HG03135 (cell line): ENCODE data around the gene OR2AJ1.

ENCODE experiments used
- ATAC-seq: cut with Tn5 transposase; IDR thresholded peaks from one replicate; pipeline ENCODE4 v1.9.1; 2021; ENCODE audit warnings: mild to moderate bottlenecking, moderate library complexity; ENCODE audit not compliant: unreplicated experiment

Gene OR2AJ1

DNA sequence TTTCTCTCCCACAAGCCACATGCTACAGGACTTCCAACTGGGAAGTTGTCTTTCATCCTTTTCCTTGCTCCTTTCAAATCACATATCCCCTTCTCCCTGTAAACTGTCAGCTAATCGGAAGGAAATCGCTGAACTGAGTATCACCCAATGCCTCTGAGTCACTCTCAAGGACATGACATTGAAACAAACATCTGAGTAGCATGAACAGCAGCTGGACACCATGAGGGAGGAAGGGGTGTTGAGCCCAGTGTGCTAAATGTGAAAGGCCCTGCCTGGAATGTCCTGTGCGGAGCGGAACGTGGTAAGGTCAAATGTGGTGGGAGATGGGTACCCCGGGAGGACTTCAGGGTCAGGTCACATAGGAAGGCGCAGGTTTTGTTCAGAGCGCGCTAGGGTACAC, at the start of gene OR2AJ1:
Gene OR2AJ1 (plus strand): TSS at position 22 of the 400 bp plus-strand sequence. CDS start 8,880 bp downstream, outside the sequence.
- ATAC-seq: no peak

DNA sequence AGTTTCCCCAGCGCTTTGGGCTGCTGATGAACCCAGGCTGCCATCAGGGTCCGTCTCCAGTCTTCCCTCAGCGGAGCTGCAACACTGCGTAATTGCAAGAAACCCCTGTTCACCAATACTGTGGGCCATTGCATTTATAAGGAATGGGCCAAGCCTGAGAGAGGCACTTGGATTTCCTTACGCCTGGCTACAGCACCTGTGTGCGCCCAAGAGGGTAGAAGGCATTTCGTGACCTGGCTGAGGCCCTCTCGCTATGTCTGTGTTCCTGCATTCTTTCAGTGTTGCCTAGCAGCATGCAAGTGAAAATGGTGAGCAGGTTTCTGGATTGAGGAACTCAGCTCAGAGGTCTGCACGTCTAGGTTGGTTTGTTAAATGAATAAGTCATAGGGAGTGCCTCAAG, 41.3 kb upstream of the OR2AJ1 start:
- no peak for ATAC-seq

DNA sequence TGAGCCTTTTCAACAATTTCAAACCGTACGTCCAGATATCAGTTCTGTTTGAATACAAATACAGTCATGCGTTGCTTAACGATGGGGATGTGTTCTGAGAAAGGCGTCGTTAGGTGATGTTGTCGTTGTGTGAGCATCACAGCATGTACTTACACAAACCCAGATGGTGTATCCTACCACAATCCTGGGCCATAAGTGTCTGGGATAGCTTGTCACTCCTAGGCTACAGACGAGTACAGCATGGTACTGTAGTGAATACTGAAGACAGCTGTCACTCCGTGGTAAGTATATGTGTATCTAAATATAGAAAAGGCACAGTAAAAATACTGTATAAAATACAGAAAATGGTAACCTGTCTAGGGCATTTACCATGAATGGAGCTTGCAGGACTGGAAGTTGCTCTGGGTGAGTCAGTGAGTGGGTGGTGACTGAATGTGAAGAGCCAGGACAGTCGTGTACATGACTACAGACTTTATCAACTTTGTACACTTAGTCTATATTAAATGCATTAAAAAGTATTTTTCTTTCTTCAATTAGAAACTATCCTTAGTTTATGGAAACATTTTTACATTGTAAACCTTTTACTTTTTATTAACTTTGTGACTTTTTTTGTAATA, 39.8 kb upstream of the OR2AJ1 start:
- ATAC-seq: no peak

DNA sequence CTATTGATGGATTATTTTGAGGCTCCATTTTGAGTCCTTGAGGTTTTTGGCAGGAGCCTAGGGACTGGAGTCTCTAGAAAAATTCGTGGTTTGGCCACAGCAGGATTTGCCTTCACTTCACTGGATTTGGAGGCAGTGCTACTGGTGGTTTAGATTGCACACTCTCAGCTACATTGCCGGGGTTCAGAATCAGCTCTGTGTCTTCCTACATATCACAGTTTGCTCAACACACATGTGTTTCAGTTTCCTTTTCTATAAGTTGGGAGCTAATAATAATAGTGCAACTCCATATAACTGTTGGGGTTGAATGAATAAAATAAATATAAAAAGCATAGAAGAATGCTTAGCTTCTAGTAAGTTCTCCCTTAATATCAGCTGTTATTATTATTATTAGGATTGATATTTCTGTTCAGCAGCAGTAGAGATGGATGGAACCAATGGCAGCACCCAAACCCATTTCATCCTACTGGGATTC, 29.5 kb upstream of the OR2AJ1 start, which contains the start of gene OR2W3:
Gene OR2W3 (plus strand): TSS at position 425 of the 475 bp plus-strand sequence. CDS start 0 bp downstream, at position 425.
- ATAC-seq: no peak

DNA sequence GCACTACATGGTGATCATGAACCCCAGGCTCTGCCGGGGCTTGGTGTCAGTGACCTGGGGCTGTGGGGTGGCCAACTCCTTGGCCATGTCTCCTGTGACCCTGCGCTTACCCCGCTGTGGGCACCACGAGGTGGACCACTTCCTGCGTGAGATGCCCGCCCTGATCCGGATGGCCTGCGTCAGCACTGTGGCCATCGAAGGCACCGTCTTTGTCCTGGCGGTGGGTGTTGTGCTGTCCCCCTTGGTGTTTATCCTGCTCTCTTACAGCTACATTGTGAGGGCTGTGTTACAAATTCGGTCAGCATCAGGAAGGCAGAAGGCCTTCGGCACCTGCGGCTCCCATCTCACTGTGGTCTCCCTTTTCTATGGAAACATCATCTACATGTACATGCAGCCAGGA, 28.7 kb upstream of the OR2AJ1 start:
- no peak for ATAC-seq

DNA sequence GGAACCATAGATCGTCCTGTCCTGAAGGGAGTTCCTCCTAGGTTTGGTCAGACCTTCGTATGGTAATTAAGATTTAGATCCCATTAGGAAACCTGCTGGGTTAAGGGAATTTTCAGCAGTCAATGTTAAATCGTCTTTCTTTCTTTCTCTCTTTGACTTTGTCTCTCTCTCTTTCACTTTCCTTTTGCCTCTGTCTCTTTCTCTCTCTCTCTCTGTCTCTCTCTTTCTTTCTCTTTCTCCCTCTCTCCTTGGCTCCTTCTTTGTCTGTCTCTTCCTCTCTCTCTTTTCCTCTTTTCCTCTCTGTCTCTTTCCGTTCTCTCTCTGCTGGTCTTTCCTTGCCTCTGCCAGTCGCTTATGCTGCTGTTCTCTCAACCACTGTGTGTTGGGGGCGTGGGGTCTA, 20.6 kb upstream of the OR2AJ1 start:
- ATAC-seq: no peak

GRCh38 chr1:247905181-247905580, 19.5 kb upstream of the OR2AJ1 start:
- ATAC-seq: no peak

GRCh38 chr1:247905910-247906503, 18.7 kb upstream of the OR2AJ1 start:
- ATAC-seq: peak; percentile 24

DNA sequence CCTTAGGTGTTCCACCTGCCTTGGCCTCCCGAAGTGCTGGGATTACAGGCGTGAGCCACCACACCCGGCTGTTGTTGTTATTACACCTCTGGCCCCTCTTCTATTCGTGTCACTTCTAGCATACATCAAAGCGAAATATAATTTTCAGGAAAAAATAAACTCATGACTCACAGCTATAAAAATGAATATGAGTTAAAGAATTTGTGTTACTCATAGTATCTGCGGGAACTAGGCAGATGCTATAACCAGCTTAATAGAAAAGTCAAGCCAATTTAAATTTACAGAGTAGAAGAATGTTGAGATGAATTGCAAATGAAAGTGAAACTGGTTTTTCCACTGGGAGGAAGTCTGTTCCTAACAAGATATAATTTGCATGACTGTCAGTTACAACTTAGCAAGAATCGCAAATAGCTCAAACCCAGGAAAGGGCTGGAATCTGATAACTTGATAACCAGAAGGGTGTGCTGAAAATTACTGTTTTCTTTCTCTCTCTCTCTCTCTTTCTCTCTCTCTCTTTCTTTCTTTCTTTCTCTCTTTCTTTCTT, 18.1 kb upstream of the OR2AJ1 start:
- ATAC-seq: peak; percentile 49

GRCh38 chr1:247908766-247909165, 15.9 kb upstream of the OR2AJ1 start:
- ATAC-seq: no peak

DNA sequence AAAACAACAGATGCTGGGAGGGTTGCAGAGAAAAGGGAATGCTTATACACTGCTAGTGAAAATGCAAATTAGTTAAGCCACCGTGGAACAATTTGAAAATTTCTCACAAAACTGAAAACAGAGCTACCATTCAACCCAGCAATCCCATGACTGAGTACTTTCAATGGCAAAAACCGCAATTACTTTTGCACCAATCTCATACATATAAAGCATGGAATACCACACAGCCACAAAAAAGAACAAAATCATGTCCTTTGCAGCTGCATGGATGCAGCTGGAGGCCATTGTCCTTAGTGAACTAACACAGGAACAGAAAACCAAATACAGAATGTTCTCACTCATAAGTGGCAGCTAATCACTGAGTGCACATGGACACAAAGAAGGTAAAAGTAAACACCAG, 10.9 kb upstream of the OR2AJ1 start:
- no peak for ATAC-seq

- no peak for ATAC-seq
Measured at GRCh38 chr1:247914941-247915662, 9.6 kb upstream of the OR2AJ1 start.

- no peak for ATAC-seq
Measured at GRCh38 chr1:247919952-247920351, 4.7 kb upstream of the OR2AJ1 start, which contains the start of gene OR2T8. Gene OR2T8, plus strand, starts transcription at chr1:247920252. Its CDS starts 766 bp downstream, at chr1:247921018.

DNA sequence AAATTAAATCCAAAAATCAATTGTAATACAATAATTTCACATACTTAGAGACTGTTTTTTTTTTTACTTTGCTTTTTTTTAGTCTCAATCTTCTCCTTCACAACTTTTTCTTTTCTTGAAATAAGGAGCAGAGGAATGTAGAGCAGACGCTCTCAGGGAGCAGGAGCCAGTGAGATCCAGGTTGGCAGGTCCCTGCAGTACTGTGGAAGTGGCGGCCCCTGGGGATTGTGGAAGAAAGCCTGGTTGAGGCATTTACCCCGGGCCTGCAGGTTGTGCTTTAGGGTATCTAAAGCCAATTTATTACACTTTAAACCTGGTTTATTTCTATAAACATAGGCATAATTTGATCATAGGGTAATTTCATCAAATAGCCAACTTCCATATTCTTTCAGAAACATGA, 748 bp upstream of the OR2AJ1 start:
- ATAC-seq: no peak

GRCh38 chr1:247933989-247934388, 9.3 kb downstream of the OR2AJ1 start:
- ATAC-seq: no peak

GRCh38 chr1:247935781-247936180, 11.1 kb downstream of the OR2AJ1 start:
- no peak for ATAC-seq

GRCh38 chr1:247936415-247936814, 11.7 kb downstream of the OR2AJ1 start:
- no peak for ATAC-seq

- ATAC-seq: peak; percentile 100
Measured at GRCh38 chr1:247936965-247937734, 12.5 kb downstream of the OR2AJ1 start.

- ATAC-seq: no peak
Measured at GRCh38 chr1:247942624-247943023, 17.9 kb downstream of the OR2AJ1 start.

DNA sequence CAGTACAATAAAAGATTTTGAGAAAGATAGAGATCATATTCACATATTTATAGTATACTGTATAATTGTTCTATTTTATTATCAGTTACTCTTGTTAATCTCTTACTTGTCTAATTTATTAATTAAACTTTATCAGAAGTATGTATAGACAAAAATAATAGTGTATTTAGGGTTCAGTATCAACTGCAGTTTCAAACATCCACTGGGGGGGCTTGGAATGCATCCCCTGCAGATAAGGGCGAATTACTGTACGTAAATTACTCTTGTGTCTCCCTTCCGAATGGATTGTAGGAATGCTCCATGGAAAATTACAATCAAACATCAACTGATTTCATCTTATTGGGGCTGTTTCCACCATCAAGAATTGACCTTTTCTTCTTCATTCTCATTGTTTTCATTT, 23.9 kb downstream of the OR2AJ1 start, which contains the start of gene OR2L8:
Gene OR2L8 (plus strand): TSS at position 301 of the 400 bp plus-strand sequence. CDS start 0 bp downstream, at position 301.
- ATAC-seq: no peak

DNA sequence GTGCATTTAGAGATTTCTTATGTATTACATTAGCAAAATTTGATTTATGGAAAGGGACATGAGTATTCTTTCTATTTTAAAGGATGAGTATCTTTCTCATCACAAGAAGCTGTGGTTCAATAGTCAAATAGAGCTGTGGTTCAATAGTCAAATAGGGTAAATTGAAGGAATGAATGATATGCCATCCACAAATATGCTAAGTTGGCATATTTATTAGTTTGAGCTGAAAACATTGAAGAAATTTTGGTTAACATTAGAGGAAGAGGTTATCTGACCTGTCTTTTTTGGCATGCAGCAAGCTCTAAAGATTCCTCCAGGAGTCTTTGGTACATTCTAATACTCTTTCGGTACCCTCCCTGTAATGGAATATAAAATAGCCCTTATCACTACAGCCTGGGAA, 28.7 kb downstream of the OR2AJ1 start:
- ATAC-seq: no peak
